VCaP (cell line): ENCODE measurements around the gene GRAMD1A.
"Not testable (repeated sequence)": the region's sequence is repeated elsewhere in the genome, so short reads cannot be mapped to it uniquely, and the experiment has no call there.

Experiments
- H3K27ac ChIP-seq: fragments of 450-650 bp; 2 replicates; pipeline ENCODE4 v1.5.1; 2017
- CTCF ChIP-seq: fragments of 450-650 bp; conservative IDR thresholded peaks from 2 replicates; pipeline ENCODE4 v1.5.1; 2017; ENCODE audit warnings: mild to moderate bottlenecking, moderate library complexity

Gene GRAMD1A

GRCh38 chr19:34961775-34962686, 38.1 kb upstream of the GRAMD1A start:
- peak overlapping the region; percentile 97 for H3K27ac ChIP-seq
- TF ChIP-seq CTCF, result no peak

GRCh38 chr19:34962687-34963572, 37.2 kb upstream of the GRAMD1A start:
- no peak for TF ChIP-seq CTCF
- H3K27ac ChIP-seq, result peak overlapping the region; percentile 97

- peak within 1 kb of the TSS; percentile 97 for H3K27ac ChIP-seq
- no peak for TF ChIP-seq CTCF
These were observed 36.3 kb upstream of the GRAMD1A start, which contains the start of gene ZNF792 for GRCh38 chr19:34963573-34964406. Gene ZNF792, minus strand, starts transcription at chr19:34964229. Its CDS starts 567 bp downstream, at chr19:34963662.

- H3K27ac ChIP-seq, result peak overlapping the region; percentile 97
- no peak for TF ChIP-seq CTCF
These were observed 35.5 kb upstream of the GRAMD1A start for GRCh38 chr19:34964598-34964997.

- H3K27ac ChIP-seq, result not testable (repeated sequence)
These were observed 34.6 kb upstream of the GRAMD1A start for GRCh38 chr19:34965505-34965904.

GRCh38 chr19:34967551-34967950, 32.6 kb upstream of the GRAMD1A start:
- TF ChIP-seq CTCF, result no peak
- H3K27ac ChIP-seq, result no peak overlapping the region

- TF ChIP-seq CTCF, result no peak
- H3K27ac ChIP-seq, result no peak overlapping the region
These were observed 30.4 kb upstream of the GRAMD1A start for GRCh38 chr19:34969721-34970120.

GRCh38 chr19:34970185-34970780, 29.8 kb upstream of the GRAMD1A start:
- H3K27ac ChIP-seq, result not testable (repeated sequence)
